ENCODE results near the gene TBC1D17. TPM values are rescaled to one million over a fixed set of nuclear protein-coding genes. Genes with fewer than 3 reads are reported as not detected.

Gene TBC1D17
- total RNA-seq, 1 donor from 2014 or later = 29.1 TPM

DNA sequence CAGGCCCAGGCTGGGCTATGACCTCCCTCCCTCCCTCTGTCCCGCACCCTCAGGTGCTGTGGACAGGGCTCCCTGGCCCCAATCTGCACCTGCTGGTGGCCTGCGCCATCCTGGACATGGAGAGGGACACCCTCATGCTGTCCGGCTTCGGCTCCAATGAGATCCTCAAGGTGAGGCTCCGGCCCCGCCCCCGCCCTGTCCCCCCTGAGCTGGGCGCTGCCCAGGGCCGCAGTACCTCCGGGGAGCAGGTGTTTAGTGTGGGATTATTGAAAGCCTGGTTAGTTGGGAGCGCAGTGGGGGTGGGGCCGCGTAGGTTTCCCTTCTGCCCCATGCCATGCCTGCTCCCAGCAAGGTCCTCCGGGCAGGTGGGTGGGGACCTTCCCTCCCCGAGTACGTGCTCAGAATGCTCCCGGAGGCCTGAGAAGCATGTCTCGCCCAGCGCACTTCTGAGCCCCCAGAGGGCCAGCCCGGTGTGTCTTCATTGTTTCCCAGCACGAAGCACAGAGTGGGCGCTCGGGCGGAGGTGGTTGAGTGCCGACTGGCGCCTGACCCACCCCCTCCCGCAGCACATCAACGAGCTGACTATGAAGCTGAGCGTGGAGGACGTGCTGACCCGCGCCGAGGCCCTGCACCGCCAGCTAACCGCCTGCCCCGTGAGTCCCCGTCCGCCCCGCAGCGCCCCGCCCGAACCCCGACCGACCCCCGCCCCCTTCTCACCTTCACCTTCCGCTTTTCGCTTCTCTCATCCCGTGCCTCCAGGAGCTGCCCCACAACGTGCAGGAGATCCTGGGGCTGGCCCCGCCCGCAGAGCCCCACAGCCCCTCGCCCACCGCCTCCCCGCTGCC lies 10.4 kb downstream of the TBC1D17 start:
- Mint-ChIP-seq H3K4me1 (ENCODE audit: low read depth, unreplicated experiment) (no peaks in the 10 kb centered on the region), H3K9me3 (ENCODE audit: unreplicated experiment) (no peaks in the 10 kb centered on the region), H3K4me3 (ENCODE audit: unreplicated experiment) (no peak overlapping the region), H3K27me3 (ENCODE audit: low read depth, unreplicated experiment) (peaks cover 19% of the 10 kb centered on the region), H3K27ac (ENCODE audit: unreplicated experiment) (no peak overlapping the region), H3K36me3 (ENCODE audit: low read depth, unreplicated experiment) (peaks cover 16% of the 10 kb centered on the region)
- H3K4me3 ChIP-seq (ENCODE audit: insufficient read depth, low read depth, low read length) = no peak overlapping the region
- H3K4me1 ChIP-seq (ENCODE audit: insufficient read depth, low read length) = peaks cover 3% of the 10 kb centered on the region
- no peak overlapping the region for H3K4me2 ChIP-seq (ENCODE audit: low read length)
- H3K27ac ChIP-seq (ENCODE audit: low read depth, low read length) = no peak overlapping the region
- H4K20me1 ChIP-seq (ENCODE audit: insufficient read depth, low read length) = no peaks in the 10 kb centered on the region
- DNase-seq (ENCODE audit: low read depth) (no peak), FAIRE-seq (no peak)
- H3K9me3 ChIP-seq (ENCODE audit: insufficient read depth, low read depth, low read length) = peaks cover 10% of the 10 kb centered on the region
- H3K36me3 ChIP-seq (ENCODE audit: insufficient read depth, low read length) = peaks cover 7% of the 10 kb centered on the region
- no peaks in the 10 kb centered on the region for H3K27me3 ChIP-seq (ENCODE audit: insufficient read depth, low read length)
- H2AFZ ChIP-seq (ENCODE audit: low read depth, low read length) = no peak overlapping the region
- H3K9ac ChIP-seq (ENCODE audit: low read length) = no peak overlapping the region
- TF ChIP-seq EZH2 (IDR thresholded peaks at IDR 0.05; ENCODE audit: insufficient read depth, low read length) = no peak
- TF ChIP-seq, protein P1, sequence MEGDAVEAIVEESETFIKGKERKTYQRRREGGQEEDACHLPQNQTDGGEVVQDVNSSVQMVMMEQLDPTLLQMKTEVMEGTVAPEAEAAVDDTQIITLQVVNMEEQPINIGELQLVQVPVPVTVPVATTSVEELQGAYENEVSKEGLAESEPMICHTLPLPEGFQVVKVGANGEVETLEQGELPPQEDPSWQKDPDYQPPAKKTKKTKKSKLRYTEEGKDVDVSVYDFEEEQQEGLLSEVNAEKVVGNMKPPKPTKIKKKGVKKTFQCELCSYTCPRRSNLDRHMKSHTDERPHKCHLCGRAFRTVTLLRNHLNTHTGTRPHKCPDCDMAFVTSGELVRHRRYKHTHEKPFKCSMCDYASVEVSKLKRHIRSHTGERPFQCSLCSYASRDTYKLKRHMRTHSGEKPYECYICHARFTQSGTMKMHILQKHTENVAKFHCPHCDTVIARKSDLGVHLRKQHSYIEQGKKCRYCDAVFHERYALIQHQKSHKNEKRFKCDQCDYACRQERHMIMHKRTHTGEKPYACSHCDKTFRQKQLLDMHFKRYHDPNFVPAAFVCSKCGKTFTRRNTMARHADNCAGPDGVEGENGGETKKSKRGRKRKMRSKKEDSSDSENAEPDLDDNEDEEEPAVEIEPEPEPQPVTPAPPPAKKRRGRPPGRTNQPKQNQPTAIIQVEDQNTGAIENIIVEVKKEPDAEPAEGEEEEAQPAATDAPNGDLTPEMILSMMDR (IDR thresholded peaks at IDR 0.05; ENCODE audit: insufficient read depth, low read depth, low read length) = no peak
- no peaks in the 10 kb centered on the region for H3K79me2 ChIP-seq (ENCODE audit: insufficient read depth, low read length)

DNA sequence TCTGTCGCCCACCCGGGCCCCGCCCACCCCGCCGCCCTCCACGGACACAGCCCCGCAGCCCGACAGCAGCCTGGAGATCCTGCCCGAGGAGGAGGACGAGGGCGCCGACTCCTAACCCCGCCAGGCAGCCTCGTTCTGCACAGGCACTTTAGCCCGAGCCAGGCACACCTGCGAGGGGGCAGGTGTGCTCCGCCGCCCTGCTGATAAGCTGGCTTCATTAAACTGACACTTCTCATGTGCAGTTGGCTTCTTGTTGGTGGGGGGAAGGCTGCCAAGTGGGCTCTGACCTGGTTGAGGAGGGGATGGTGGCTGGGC lies 11.0 kb downstream of the TBC1D17 start:
- H3K27ac Mint-ChIP-seq (ENCODE audit: unreplicated experiment) = no peak overlapping the region
- H3K36me3 Mint-ChIP-seq (ENCODE audit: low read depth, unreplicated experiment) = peaks cover 11% of the 10 kb centered on the region
- H3K27me3 Mint-ChIP-seq (ENCODE audit: low read depth, unreplicated experiment) = peaks cover 24% of the 10 kb centered on the region
- no peak overlapping the region for H3K4me3 ChIP-seq (ENCODE audit: insufficient read depth, low read depth, low read length)
- no peak overlapping the region for H3K27ac ChIP-seq (ENCODE audit: low read depth, low read length)
- no peaks in the 10 kb centered on the region for H3K9me3 Mint-ChIP-seq (ENCODE audit: unreplicated experiment)
- H3K4me3 Mint-ChIP-seq (ENCODE audit: unreplicated experiment) = no peak overlapping the region
- peaks cover 3% of the 10 kb centered on the region for H3K36me3 ChIP-seq (ENCODE audit: insufficient read depth, low read length)
- H3K27me3 ChIP-seq (ENCODE audit: insufficient read depth, low read length) = no peaks in the 10 kb centered on the region
- peaks cover 3% of the 10 kb centered on the region for H3K4me1 ChIP-seq (ENCODE audit: insufficient read depth, low read length)
- DNase-seq (ENCODE audit: low read depth) (no peak), FAIRE-seq (no peak)
- H3K9ac ChIP-seq (ENCODE audit: low read length) = no peak overlapping the region
- no peak for TF ChIP-seq EZH2 (IDR thresholded peaks at IDR 0.05; ENCODE audit: insufficient read depth, low read length)
- TF ChIP-seq, protein P1 (IDR thresholded peaks at IDR 0.05; ENCODE audit: insufficient read depth, low read depth, low read length) = no peak
- no peaks in the 10 kb centered on the region for H3K4me1 Mint-ChIP-seq (ENCODE audit: low read depth, unreplicated experiment)
- H4K20me1 ChIP-seq (ENCODE audit: insufficient read depth, low read length) = no peaks in the 10 kb centered on the region
- H3K4me2 ChIP-seq (ENCODE audit: low read length) = no peak overlapping the region
- no peak overlapping the region for H2AFZ ChIP-seq (ENCODE audit: low read depth, low read length)
- no peaks in the 10 kb centered on the region for H3K79me2 ChIP-seq (ENCODE audit: insufficient read depth, low read length)
- H3K9me3 ChIP-seq (ENCODE audit: insufficient read depth, low read depth, low read length) = peaks cover 7% of the 10 kb centered on the region

DNA sequence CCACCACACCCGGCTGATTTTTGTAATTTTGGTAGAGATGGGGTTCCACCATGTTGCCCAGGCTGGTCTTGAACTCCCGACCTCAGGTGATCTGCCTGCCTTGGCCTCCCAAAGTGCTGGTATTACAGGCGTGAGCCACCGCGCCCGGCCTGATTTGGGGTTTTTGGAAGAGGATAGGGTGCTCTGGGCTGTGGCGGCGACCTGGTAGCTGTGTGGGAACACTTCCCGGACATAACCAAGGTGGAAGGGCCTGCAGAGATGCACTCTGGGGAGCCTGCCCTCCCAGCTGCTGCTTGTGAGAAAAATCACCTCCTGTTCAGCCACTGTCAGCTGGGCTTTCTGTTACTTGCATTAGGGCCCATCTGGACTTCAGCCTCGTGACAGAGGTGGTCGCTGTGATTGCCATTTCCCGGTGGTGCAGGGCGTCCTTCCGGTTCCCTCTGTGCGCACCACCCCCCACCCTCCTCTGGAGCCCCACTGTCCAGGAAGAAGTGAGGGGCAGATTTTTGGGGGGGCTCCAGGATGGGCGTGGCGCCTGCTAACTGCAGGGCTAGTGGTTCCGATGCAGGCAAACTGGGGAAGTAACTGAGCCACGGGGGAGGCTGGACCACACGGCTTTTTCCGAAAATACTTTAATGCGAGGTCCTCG lies 11.7 kb downstream of the TBC1D17 start:
- H3K79me2 ChIP-seq (ENCODE audit: insufficient read depth, low read length) = no peaks in the 10 kb centered on the region
- no peaks in the 10 kb centered on the region for H3K27me3 ChIP-seq (ENCODE audit: insufficient read depth, low read length)
- Mint-ChIP-seq H3K9me3 (ENCODE audit: unreplicated experiment) (no peaks in the 10 kb centered on the region), H3K27ac (ENCODE audit: unreplicated experiment) (no peak overlapping the region), H3K27me3 (ENCODE audit: low read depth, unreplicated experiment) (peaks cover 26% of the 10 kb centered on the region), H3K4me1 (ENCODE audit: low read depth, unreplicated experiment) (no peaks in the 10 kb centered on the region), H3K36me3 (ENCODE audit: low read depth, unreplicated experiment) (peaks cover 6% of the 10 kb centered on the region), H3K4me3 (ENCODE audit: unreplicated experiment) (no peak overlapping the region)
- no peak overlapping the region for H2AFZ ChIP-seq (ENCODE audit: low read depth, low read length)
- H3K4me1 ChIP-seq (ENCODE audit: insufficient read depth, low read length) = peaks cover 3% of the 10 kb centered on the region
- H3K9ac ChIP-seq (ENCODE audit: low read length) = no peak overlapping the region
- H3K4me3 ChIP-seq (ENCODE audit: insufficient read depth, low read depth, low read length) = no peak overlapping the region
- no peak overlapping the region for H3K27ac ChIP-seq (ENCODE audit: low read depth, low read length)
- no peak for DNase-seq (ENCODE audit: low read depth)
- H4K20me1 ChIP-seq (ENCODE audit: insufficient read depth, low read length) = no peaks in the 10 kb centered on the region
- peaks cover 7% of the 10 kb centered on the region for H3K9me3 ChIP-seq (ENCODE audit: insufficient read depth, low read depth, low read length)
- H3K36me3 ChIP-seq (ENCODE audit: insufficient read depth, low read length) = no peaks in the 10 kb centered on the region
- FAIRE-seq = no peak
- no peak for TF ChIP-seq EZH2 (IDR thresholded peaks at IDR 0.05; ENCODE audit: insufficient read depth, low read length)
- TF ChIP-seq, protein P1 (IDR thresholded peaks at IDR 0.05; ENCODE audit: insufficient read depth, low read depth, low read length) = no peak
- H3K4me2 ChIP-seq (ENCODE audit: low read length) = no peak overlapping the region
